ENCODE results near the gene REC114. TPM values are rescaled to one million over a fixed set of nuclear protein-coding genes. Genes with fewer than 3 reads are reported as not detected.

Gene REC114
- total and polyA plus RNA-seq, 2 of the 8 experiments (the other 6 are each of a cell fraction or from before 2014, with no cell fraction given), result 0.12 TPM; not detected in 1

DNA sequence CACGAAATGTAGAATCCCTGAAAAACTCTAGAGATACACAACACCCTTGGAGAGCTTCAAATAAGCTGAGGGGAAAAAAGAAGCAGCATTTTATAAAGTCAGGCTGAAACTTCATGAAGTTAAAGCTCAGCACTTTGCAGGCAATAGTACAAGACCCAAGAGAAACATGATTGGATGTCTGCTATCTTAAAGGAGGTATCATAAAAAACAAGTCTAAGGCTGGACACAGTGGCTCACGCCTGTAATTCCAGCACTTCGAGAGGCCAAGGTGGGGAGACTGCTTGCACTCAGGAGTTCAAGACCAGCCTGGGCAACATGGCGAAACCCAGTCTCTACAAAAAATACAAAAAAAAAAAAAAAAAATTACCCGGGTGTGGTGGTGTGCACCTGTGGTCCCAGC, 147.3 kb downstream of the REC114 start (continued):
- no peak for TF ChIP-seq CHD7 (IDR thresholded peaks at IDR 0.05; ENCODE audit: insufficient replicate concordance, low read length)
- no peak for TF ChIP-seq SP1 (IDR thresholded peaks at IDR 0.05; ENCODE audit: low read depth, low read length)
- TF ChIP-seq CHD2 (IDR thresholded peaks at IDR 0.05; ENCODE audit: low read length), result no peak
- no peak for TF ChIP-seq CBX5 (IDR thresholded peaks at IDR 0.05; ENCODE audit: low read depth, low read length)
- no peak for TF ChIP-seq NANOG (IDR thresholded peaks at IDR 0.05; ENCODE audit: insufficient read depth, low read depth, low read length, poor library complexity, severe bottlenecking)
- TF ChIP-seq FOSL1 (IDR thresholded peaks at IDR 0.05; ENCODE audit: insufficient read depth, low read depth, low read length), result no peak
- no peak for TF ChIP-seq RNF2 (IDR thresholded peaks at IDR 0.05; ENCODE audit: borderline replicate concordance, low read depth, low read length, missing control alignments, poor library complexity, severe bottlenecking)
- TF ChIP-seq USF2 (IDR thresholded peaks at IDR 0.05; ENCODE audit: low read length), result no peak
- no peak for TF ChIP-seq GTF2F1 (IDR thresholded peaks at IDR 0.05; ENCODE audit: borderline replicate concordance, low read depth, low read length)
